Cardiac muscle cell (in vitro differentiated cells and primary cell): ENCODE data around the gene CCDC14. TPM values are rescaled to one million over a fixed set of nuclear protein-coding genes. Genes with fewer than 3 reads are reported as not detected.

Source experiments
- DNase-seq, 2 donors: peaks; one replicate each; pipeline versions ENCODE4 v3.0.0 to v3.0.0-alpha.2; 2010 to 2017; ENCODE audit warnings: low read depth in 1 of 2, low spot score in 1 of 2
- H3K27ac ChIP-seq: fragments of 200-600 bp; sonication (generic); 2 replicates; pipeline ENCODE4 v1.5.1; 2016
- H3K27me3 ChIP-seq: fragments of 200-600 bp; sonication (generic); 2 replicates; pipeline ENCODE4 v1.6.0; 2016; ENCODE audit warnings: control low read depth
- H3K36me3 ChIP-seq: fragments of 200-600 bp; sonication (generic); 2 replicates; pipeline ENCODE4 v1.5.1; 2016; ENCODE audit warnings: control low read depth
- H3K4me1 ChIP-seq: fragments of 200-600 bp; sonication (generic); 2 replicates; pipeline ENCODE4 v1.8.1; 2017; ENCODE audit warnings: low read depth, mild to moderate bottlenecking, mixed run types
- H3K4me3 ChIP-seq: fragments of 200-600 bp; sonication (generic); 2 replicates; pipeline ENCODE4 v1.5.1; 2016; ENCODE audit warnings: mild to moderate bottlenecking
- H3K9me3 ChIP-seq: fragments of 200-600 bp; sonication (generic); 2 replicates; pipeline ENCODE4 v1.5.1; 2017; ENCODE audit warnings: low read depth, mild to moderate bottlenecking, control low read depth
- polyA plus RNA-seq: library from polyadenylated mRNA; unstranded; fragments of >200 nt; fragmentation: Nextera tagmentation; extraction: Ambion mirVana; gene quantifications from 2 replicates; pipeline ENCODE4 v1.2.1, GENCODE V29; 2016
- total RNA-seq: library from RNA; depleted of rRNA; stranded (reverse); fragments of >200 nt; gene quantifications from 2 replicates; pipeline ENCODE4 v1.2.3, GENCODE V29; 2016
- TF ChIP-seq, protein P1 (sequence below): IDR thresholded peaks from 2 replicates; pipeline ENCODE4 v1.5.1; 2012; ENCODE audit warnings: low read depth, mild to moderate bottlenecking, low read length

Gene CCDC14
- total and polyA plus RNA-seq, 2 experiments from 2014 or later = 16.9 to 45.5 TPM

GRCh38 chr3:123920383-123920782 lies 40.6 kb downstream of the CCDC14 start:
- TF ChIP-seq, protein P1, sequence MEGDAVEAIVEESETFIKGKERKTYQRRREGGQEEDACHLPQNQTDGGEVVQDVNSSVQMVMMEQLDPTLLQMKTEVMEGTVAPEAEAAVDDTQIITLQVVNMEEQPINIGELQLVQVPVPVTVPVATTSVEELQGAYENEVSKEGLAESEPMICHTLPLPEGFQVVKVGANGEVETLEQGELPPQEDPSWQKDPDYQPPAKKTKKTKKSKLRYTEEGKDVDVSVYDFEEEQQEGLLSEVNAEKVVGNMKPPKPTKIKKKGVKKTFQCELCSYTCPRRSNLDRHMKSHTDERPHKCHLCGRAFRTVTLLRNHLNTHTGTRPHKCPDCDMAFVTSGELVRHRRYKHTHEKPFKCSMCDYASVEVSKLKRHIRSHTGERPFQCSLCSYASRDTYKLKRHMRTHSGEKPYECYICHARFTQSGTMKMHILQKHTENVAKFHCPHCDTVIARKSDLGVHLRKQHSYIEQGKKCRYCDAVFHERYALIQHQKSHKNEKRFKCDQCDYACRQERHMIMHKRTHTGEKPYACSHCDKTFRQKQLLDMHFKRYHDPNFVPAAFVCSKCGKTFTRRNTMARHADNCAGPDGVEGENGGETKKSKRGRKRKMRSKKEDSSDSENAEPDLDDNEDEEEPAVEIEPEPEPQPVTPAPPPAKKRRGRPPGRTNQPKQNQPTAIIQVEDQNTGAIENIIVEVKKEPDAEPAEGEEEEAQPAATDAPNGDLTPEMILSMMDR = no peak
- Histone ChIP-seq H3K27ac (no peak overlapping the region), H3K4me3 (no peak overlapping the region), H3K36me3 (peaks cover 9% of the 10 kb centered on the region), H3K9me3 (no peaks in the 10 kb centered on the region), H3K27me3 (no peaks in the 10 kb centered on the region), H3K4me1 (no peaks in the 10 kb centered on the region)
- no peak for DNase-seq

DNA sequence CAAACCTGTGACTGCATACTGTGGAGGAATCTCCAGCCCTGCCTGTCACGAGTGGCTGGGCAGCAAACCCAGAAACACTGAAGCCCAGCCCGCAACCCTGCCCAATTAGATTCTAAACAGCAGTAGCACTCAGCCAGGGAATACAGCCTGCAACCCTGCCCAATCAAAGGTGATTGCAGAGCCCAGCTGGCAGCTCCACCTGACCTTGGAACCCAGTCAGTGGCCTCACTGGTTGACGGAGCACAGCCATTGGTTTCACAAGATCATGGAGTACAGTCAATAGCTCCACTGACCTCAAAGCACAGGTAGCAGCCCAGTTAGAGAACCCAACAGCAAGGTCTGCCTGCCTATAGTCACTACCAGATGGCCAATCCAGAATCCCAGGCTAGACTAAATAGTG lies 41.7 kb downstream of the CCDC14 start:
- Histone ChIP-seq H3K36me3 (peaks cover 12% of the 10 kb centered on the region), H3K27me3 (no peaks in the 10 kb centered on the region), H3K9me3 (no peaks in the 10 kb centered on the region), H3K4me3 (no peak overlapping the region), H3K27ac (no peak overlapping the region), H3K4me1 (no peaks in the 10 kb centered on the region)
- TF ChIP-seq, protein P1 = no peak
- no peak for DNase-seq

DNA sequence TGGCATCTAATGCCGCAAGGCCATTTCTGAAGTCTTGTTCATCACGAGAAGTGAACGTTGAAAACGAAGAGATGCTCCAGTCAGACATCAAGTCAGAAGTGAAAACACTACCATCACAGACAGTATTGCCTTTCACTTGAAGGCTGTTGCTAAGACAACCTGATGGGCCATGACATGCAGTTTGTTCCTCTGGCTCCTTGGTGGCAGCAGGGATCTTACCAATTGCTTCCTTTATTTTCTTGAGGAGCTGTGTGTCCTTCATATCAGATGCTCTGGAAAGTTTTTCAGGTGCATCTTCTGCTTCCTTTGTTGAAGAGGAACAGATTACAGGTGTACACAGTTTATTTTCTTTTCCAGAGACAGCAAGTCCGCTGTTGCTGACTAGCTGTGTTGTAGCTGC lies 46.2 kb downstream of the CCDC14 start:
- H3K27me3 ChIP-seq = no peaks in the 10 kb centered on the region
- no peaks in the 10 kb centered on the region for H3K9me3 ChIP-seq
- TF ChIP-seq, protein P1 = no peak
- H3K4me3 ChIP-seq = no peak overlapping the region
- DNase-seq = no peak
- H3K27ac ChIP-seq = no peak overlapping the region
- H3K36me3 ChIP-seq = peaks cover 15% of the 10 kb centered on the region
- no peaks in the 10 kb centered on the region for H3K4me1 ChIP-seq

DNA sequence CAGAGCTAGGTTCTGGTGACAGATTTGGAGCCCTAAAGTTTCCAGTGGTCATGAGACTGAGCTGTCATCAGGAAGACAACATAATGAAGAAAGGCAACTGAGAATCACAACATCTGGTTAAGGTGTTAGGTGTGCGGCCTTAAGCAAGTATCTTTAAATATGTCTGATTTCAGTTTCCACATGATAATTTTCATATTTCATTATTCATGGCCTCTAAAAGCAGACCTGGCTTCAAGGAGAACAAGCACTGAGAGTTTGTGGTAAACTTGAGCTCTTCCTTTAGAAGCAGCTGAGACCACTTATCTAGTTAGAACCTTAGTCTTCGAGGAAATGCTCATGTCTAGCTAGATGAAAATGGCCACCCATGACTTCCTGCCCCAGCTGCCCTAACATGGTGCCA lies 51.2 kb downstream of the CCDC14 start:
- H3K27me3 ChIP-seq = no peaks in the 10 kb centered on the region
- no peak overlapping the region for H3K27ac ChIP-seq
- H3K4me3 ChIP-seq = no peak overlapping the region
- no peaks in the 10 kb centered on the region for H3K4me1 ChIP-seq
- TF ChIP-seq, protein P1 = no peak
- no peak for DNase-seq
- H3K36me3 ChIP-seq = peaks cover 7% of the 10 kb centered on the region
- H3K9me3 ChIP-seq = no peaks in the 10 kb centered on the region

DNA sequence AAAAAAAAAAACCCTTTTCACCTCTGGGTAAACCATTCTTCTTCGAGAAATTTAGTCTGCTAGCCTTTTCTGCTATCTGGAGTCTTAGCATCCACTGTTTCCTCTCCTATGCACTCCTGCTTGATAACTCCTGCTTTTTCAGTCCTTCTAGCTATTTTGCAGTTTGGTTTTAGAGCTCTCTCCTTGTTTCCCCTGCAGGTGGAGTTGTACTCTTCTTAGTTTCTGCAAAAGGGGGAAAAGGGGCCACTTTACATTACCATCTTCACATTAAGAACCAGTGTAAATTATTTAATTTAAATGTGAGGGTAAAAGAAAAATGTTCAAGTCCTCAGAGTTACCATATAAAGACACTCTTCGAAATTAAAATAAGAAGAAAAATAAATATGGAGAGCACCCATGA lies 53.3 kb downstream of the CCDC14 start:
- no peak overlapping the region for H3K27ac ChIP-seq
- H3K4me1 ChIP-seq = no peaks in the 10 kb centered on the region
- H3K9me3 ChIP-seq = no peaks in the 10 kb centered on the region
- no peaks in the 10 kb centered on the region for H3K27me3 ChIP-seq
- TF ChIP-seq, protein P1 = no peak
- H3K36me3 ChIP-seq = no peaks in the 10 kb centered on the region
- no peak overlapping the region for H3K4me3 ChIP-seq
- DNase-seq = no peak
